Nephron (organoid): ENCODE measurements around the gene SLC15A3.

Experiments
- H3K27ac Mint-ChIP-seq, 3 experiments: 2 replicates each; pipeline ENCODE4 v1.8.0; 2020; ENCODE audit warnings: mixed read lengths in 3 of 3, mild to moderate bottlenecking in 2 of 3, moderate library complexity in 1 of 3
- H3K27me3 Mint-ChIP-seq: 2 replicates; pipeline ENCODE4 v1.8.0; 2021; ENCODE audit warnings: low read depth, mild to moderate bottlenecking, moderate library complexity, mixed read lengths
- H3K36me3 Mint-ChIP-seq: 2 replicates; pipeline ENCODE4 v1.8.0; 2020; ENCODE audit warnings: low read depth, mixed read lengths
- H3K4me1 Mint-ChIP-seq: 2 replicates; pipeline ENCODE4 v1.8.0; 2020; ENCODE audit warnings: mixed read lengths
- H3K4me3 Mint-ChIP-seq, 3 experiments: 2 replicates each; pipeline ENCODE4 v1.8.0; 2020; ENCODE audit warnings: mild to moderate bottlenecking in 3 of 3, mixed read lengths in 3 of 3, moderate library complexity in 2 of 3
- H3K9me3 Mint-ChIP-seq: 2 replicates; pipeline ENCODE4 v1.8.0; 2020; ENCODE audit warnings: mixed read lengths
- CTCF ChIP-seq, 3 experiments: fragments of 200-600 bp; sonication (generic); IDR thresholded peaks; one replicate each; pipeline ENCODE4 v1.5.0; 2021; ENCODE audit warnings: antibody characterized with exemption in 3 of 3; ENCODE audit not compliant: unreplicated experiment in 3 of 3

Gene SLC15A3

GRCh38 chr11:60939301-60939700 lies 12.7 kb downstream of the SLC15A3 start:
- no peak for TF ChIP-seq CTCF (IDR thresholded peaks at IDR 0.05; ENCODE audit: unreplicated experiment in 3 of 3)
- no peaks in the 10 kb centered on the region for H3K9me3 Mint-ChIP-seq
- no peaks in the 10 kb centered on the region for H3K27me3 Mint-ChIP-seq
- H3K4me3 Mint-ChIP-seq: no peak overlapping the region
- H3K4me1 Mint-ChIP-seq: peaks cover 31% of the 10 kb centered on the region
- no peak overlapping the region for H3K27ac Mint-ChIP-seq
- peaks cover 12% of the 10 kb centered on the region for H3K36me3 Mint-ChIP-seq

- Mint-ChIP-seq H3K27ac (no peak overlapping the region), H3K4me3 (no peak overlapping the region), H3K36me3 (peaks cover 17% of the 10 kb centered on the region), H3K4me1 (peaks cover 26% of the 10 kb centered on the region), H3K9me3 (no peaks in the 10 kb centered on the region), H3K27me3 (no peaks in the 10 kb centered on the region)
- TF ChIP-seq CTCF (IDR thresholded peaks at IDR 0.05; ENCODE audit: unreplicated experiment in 3 of 3): no peak
Observed at GRCh38 chr11:60938500-60938899, 13.5 kb downstream of the SLC15A3 start.

- no peak overlapping the region for H3K27ac Mint-ChIP-seq
- peaks cover 19% of the 10 kb centered on the region for H3K4me1 Mint-ChIP-seq
- no peak for TF ChIP-seq CTCF (IDR thresholded peaks at IDR 0.05; ENCODE audit: unreplicated experiment in 3 of 3)
- H3K4me3 Mint-ChIP-seq: no peak overlapping the region
- no peaks in the 10 kb centered on the region for H3K27me3 Mint-ChIP-seq
- no peaks in the 10 kb centered on the region for H3K9me3 Mint-ChIP-seq
- peaks cover 17% of the 10 kb centered on the region for H3K36me3 Mint-ChIP-seq
Observed at GRCh38 chr11:60937811-60938210, 14.2 kb downstream of the SLC15A3 start.

GRCh38 chr11:60937144-60937527 lies 14.8 kb downstream of the SLC15A3 start:
- Mint-ChIP-seq H3K36me3 (peaks cover 20% of the 10 kb centered on the region), H3K4me3 (no peak overlapping the region), H3K9me3 (no peaks in the 10 kb centered on the region), H3K27me3 (no peaks in the 10 kb centered on the region), H3K4me1 (peaks cover 12% of the 10 kb centered on the region), H3K27ac (no peak overlapping the region)
- no peak for TF ChIP-seq CTCF (IDR thresholded peaks at IDR 0.05; ENCODE audit: unreplicated experiment in 3 of 3)

GRCh38 chr11:60936467-60937143 lies 15.4 kb downstream of the SLC15A3 start:
- Mint-ChIP-seq H3K9me3 (no peaks in the 10 kb centered on the region), H3K4me3 (no peak overlapping the region), H3K36me3 (peaks cover 22% of the 10 kb centered on the region), H3K4me1 (peaks cover 12% of the 10 kb centered on the region), H3K27me3 (no peaks in the 10 kb centered on the region), H3K27ac (no peak overlapping the region)
- TF ChIP-seq CTCF (IDR thresholded peaks at IDR 0.05; ENCODE audit: unreplicated experiment in 3 of 3): no peak
